ENCODE results near the gene PLEKHD1.
"Not testable (repeated sequence)": the region's sequence is repeated elsewhere in the genome, so short reads cannot be mapped to it uniquely, and the experiment has no call there.

The PLEKHD1 gene

DNA sequence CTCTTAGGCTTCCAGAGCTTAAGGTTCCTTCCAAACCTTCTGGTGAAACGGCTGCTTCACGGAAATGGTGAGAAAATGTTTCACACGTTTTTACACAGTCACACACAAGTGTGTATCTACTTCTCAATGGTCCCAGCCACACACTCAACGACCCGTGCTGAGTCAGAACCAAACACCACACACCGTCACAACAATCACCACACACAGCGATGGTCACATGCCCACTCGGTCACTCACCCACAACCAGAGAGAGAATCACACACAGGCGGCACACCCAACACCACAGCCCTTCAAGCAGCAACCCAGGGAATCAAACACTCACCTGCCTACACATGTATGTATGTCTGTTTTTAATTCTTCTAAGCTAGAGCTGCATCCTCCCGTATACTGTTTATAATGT, 12.6 kb upstream of the PLEKHD1 start:
- DNase-seq (ENCODE audit: low read depth): no peak
- H3K4me3 ChIP-seq (ENCODE audit: low read length): no peak overlapping the region
- TF ChIP-seq, protein P1, sequence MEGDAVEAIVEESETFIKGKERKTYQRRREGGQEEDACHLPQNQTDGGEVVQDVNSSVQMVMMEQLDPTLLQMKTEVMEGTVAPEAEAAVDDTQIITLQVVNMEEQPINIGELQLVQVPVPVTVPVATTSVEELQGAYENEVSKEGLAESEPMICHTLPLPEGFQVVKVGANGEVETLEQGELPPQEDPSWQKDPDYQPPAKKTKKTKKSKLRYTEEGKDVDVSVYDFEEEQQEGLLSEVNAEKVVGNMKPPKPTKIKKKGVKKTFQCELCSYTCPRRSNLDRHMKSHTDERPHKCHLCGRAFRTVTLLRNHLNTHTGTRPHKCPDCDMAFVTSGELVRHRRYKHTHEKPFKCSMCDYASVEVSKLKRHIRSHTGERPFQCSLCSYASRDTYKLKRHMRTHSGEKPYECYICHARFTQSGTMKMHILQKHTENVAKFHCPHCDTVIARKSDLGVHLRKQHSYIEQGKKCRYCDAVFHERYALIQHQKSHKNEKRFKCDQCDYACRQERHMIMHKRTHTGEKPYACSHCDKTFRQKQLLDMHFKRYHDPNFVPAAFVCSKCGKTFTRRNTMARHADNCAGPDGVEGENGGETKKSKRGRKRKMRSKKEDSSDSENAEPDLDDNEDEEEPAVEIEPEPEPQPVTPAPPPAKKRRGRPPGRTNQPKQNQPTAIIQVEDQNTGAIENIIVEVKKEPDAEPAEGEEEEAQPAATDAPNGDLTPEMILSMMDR (IDR thresholded peaks at IDR 0.05; ENCODE audit: insufficient read depth, low read depth, low read length, missing control alignments): no peak

DNA sequence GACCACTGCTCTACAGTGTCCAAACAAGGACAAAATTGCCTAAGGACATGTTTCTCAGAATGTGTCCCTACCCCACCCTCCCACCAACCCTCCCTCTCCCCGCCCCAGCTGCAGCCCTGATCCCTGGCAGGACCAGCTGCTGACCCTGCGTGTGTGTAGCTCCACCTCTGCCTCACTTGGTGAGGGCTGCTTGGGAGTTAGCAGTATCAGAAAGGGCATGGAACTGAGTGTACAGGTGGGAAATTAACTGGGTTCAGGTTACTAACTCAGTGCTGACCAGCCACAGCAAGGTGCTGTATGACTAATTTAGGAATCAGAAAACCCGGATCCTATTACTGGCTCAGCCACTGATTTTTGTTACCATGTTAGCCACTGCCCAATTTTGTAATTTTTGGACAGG, 11.3 kb upstream of the PLEKHD1 start:
- H3K4me3 ChIP-seq (ENCODE audit: low read length): no peak overlapping the region
- TF ChIP-seq, protein P1 (IDR thresholded peaks at IDR 0.05; ENCODE audit: insufficient read depth, low read depth, low read length, missing control alignments): no peak
- peak; percentile 13 for DNase-seq (ENCODE audit: low read depth)

DNA sequence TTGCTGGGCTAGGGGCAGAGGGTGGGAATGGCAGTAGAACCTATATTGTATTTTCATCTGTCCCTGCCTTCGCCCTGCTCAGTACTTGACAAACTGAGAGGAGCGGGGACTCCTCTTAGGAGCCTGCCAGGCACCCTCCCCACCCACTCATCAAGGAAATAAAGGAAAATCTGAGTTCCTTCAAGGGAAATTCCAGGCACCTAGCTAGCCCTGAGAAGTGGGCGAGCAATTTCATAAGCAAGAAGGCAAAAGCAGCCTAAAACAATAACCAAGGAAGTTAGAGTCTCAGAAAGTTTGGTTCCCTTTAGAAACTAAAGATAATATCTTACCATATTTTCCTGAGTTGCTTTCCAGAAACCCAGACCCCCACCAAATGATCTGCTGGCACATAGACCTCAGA, 10.6 kb upstream of the PLEKHD1 start:
- DNase-seq (ENCODE audit: low read depth): no peak

DNA sequence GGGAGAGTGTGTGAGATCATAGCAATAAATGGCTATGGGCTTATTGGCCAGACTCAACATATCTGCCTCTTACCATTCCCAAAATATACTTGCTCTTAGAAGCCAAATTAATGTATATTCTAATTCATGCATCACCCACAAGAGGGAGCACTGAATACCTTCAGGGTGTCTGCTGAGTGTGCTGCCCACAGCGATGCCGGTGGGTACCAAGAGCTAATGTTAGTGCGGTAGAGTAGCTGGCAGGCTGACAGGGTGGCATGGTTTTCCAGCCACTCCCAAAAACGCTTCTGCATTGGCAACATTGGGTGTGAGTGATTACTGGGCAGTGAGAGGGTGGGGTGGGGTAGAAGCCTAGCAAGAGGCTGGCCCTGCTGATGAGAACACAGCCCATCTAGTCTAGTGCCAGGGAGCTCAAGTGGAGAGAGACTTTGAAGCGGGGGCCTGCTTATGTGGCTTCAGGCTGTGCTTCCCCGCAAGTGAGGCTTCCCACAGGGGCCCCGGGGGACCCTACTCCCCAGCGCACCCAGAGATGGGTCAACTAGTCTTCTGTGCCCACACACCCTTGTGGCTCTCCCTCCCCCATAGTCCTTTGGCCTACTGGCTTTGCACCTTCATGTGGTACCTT, 9.2 kb upstream of the PLEKHD1 start:
- peak; percentile 44 for DNase-seq (ENCODE audit: low read depth)
- TF ChIP-seq, protein P1 (IDR thresholded peaks at IDR 0.05; ENCODE audit: insufficient read depth, low read depth, low read length, missing control alignments): peak; percentile 55
- no peak overlapping the region for H3K4me3 ChIP-seq (ENCODE audit: low read length)

More for the DNA sequence above, 10.6 kb upstream of the PLEKHD1 start:
- no peak overlapping the region for H3K4me3 ChIP-seq (ENCODE audit: low read length)
- TF ChIP-seq, protein P1 (IDR thresholded peaks at IDR 0.05; ENCODE audit: insufficient read depth, low read depth, low read length, missing control alignments): no peak

DNA sequence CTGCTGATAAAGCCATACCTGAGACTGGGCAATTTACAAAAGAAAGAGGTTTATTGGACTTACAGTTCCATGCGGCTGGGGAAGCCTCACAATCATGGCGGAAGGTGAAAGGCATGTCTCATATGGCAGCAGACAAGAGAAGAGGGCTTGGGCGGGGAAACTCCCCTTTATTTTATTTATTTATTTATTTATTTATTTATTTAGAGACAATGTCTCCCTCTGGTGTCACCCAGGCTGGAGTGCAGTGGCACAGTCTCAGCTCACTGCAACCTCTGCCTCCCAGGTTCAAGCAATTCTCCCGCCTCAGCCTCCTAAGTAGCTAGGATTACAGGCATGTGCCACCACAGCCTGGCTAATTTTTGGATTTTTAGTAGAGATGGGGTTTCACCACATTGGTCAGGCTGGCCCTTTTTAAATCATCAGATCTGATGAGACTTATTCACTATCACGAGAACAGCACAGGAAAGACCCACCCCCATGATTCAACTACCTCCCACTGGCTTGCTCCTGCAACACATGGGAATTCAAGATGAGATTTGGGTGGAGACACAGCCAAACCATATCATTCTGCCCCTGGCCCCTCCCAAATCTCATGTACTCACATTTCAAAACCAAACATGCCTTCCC, 7.6 kb upstream of the PLEKHD1 start:
- peak; percentile 13 for DNase-seq (ENCODE audit: low read depth)
- not testable (repeated sequence) for H3K4me3 ChIP-seq (ENCODE audit: low read length)
- TF ChIP-seq, protein P1 (IDR thresholded peaks at IDR 0.05; ENCODE audit: insufficient read depth, low read depth, low read length, missing control alignments): peak; percentile 24

GRCh38 chr14:69478055-69478454, 6.5 kb upstream of the PLEKHD1 start:
- H3K4me3 ChIP-seq (ENCODE audit: low read length); DNase-seq (ENCODE audit: low read depth): not testable (repeated sequence)

- no peak for DNase-seq (ENCODE audit: low read depth)
- TF ChIP-seq, protein P1 (IDR thresholded peaks at IDR 0.05; ENCODE audit: insufficient read depth, low read depth, low read length, missing control alignments): no peak
These were observed 4.8 kb upstream of the PLEKHD1 start for GRCh38 chr14:69479696-69480095.

More at GRCh38 chr14:69479696-69480095, 4.8 kb upstream of the PLEKHD1 start:
- H3K4me3 ChIP-seq (ENCODE audit: low read length): no peak overlapping the region

Data from epithelial cell of esophagus (primary cell).